C4-2B (cell line): Measurements from ENCODE around the gene ADAM15.

Experiments
- CTCF ChIP-seq: fragments of 450-650 bp; conservative IDR thresholded peaks from 2 replicates; pipeline ENCODE4 v1.5.1; 2017; ENCODE audit warnings: mild to moderate bottlenecking
- ZFX ChIP-seq: fragments of 450-650 bp; IDR thresholded peaks from 2 replicates; pipeline ENCODE4 v1.6.1; 2017

GRCh38 chr1:155099331-155099730 is 48.2 kb downstream of the ADAM15 start:
- TF ChIP-seq CTCF (no peak), ZFX (no peak)
